ENCODE results near the gene FXYD3. TPM values are rescaled to one million over a fixed set of nuclear protein-coding genes. Genes with fewer than 3 reads are reported as not detected.

FXYD3 gene
- total and polyA plus RNA-seq, 2 of the 13 experiments (the other 11 are each of a cell fraction or from before 2014, with no cell fraction given): 4.9 TPM; not detected in 1

- no peaks in the 10 kb centered on the region for H4K20me1 ChIP-seq (ENCODE audit: insufficient read depth, low read length)
- no peaks in the 10 kb centered on the region for H3K9me3 ChIP-seq (ENCODE audit: low read length)
- H3K4me2 ChIP-seq (ENCODE audit: low read depth, low read length): no peak overlapping the region
- H3K9ac ChIP-seq (ENCODE audit: insufficient read depth, low read depth, low read length): no peak overlapping the region
- FAIRE-seq (no peak), ATAC-seq (no peak), DNase-seq (ENCODE audit: low spot score) (no peak)
- WGBS (ENCODE audit: low lambda C conversion rate): 19% methylated on average over 11 of the region's 15 CpGs
- TF ChIP-seq, protein P1, sequence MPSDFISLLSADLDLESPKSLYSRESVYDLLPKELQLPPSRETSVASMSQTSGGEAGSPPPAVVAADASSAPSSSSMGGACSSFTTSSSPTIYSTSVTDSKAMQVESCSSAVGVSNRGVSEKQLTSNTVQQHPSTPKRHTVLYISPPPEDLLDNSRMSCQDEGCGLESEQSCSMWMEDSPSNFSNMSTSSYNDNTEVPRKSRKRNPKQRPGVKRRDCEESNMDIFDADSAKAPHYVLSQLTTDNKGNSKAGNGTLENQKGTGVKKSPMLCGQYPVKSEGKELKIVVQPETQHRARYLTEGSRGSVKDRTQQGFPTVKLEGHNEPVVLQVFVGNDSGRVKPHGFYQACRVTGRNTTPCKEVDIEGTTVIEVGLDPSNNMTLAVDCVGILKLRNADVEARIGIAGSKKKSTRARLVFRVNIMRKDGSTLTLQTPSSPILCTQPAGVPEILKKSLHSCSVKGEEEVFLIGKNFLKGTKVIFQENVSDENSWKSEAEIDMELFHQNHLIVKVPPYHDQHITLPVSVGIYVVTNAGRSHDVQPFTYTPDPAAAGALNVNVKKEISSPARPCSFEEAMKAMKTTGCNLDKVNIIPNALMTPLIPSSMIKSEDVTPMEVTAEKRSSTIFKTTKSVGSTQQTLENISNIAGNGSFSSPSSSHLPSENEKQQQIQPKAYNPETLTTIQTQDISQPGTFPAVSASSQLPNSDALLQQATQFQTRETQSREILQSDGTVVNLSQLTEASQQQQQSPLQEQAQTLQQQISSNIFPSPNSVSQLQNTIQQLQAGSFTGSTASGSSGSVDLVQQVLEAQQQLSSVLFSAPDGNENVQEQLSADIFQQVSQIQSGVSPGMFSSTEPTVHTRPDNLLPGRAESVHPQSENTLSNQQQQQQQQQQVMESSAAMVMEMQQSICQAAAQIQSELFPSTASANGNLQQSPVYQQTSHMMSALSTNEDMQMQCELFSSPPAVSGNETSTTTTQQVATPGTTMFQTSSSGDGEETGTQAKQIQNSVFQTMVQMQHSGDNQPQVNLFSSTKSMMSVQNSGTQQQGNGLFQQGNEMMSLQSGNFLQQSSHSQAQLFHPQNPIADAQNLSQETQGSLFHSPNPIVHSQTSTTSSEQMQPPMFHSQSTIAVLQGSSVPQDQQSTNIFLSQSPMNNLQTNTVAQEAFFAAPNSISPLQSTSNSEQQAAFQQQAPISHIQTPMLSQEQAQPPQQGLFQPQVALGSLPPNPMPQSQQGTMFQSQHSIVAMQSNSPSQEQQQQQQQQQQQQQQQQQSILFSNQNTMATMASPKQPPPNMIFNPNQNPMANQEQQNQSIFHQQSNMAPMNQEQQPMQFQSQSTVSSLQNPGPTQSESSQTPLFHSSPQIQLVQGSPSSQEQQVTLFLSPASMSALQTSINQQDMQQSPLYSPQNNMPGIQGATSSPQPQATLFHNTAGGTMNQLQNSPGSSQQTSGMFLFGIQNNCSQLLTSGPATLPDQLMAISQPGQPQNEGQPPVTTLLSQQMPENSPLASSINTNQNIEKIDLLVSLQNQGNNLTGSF (CRISPR knock-in tag; IDR thresholded peaks at IDR 0.05): no peak
- TF ChIP-seq ZNF256 (CRISPR knock-in tag; conservative IDR thresholded peaks at IDR 0.05) (no peak), KMT2B (CRISPR knock-in tag; IDR thresholded peaks at IDR 0.05) (no peak), YY1 (IDR thresholded peaks at IDR 0.05; ENCODE audit: insufficient read depth, insufficient replicate concordance, low read depth, low read length) (no peak), ZSCAN25 (CRISPR knock-in tag; IDR thresholded peaks at IDR 0.05) (no peak), MED1 (CRISPR knock-in tag; IDR thresholded peaks at IDR 0.05) (no peak), ZNF18 (CRISPR knock-in tag; IDR thresholded peaks at IDR 0.05; ENCODE audit: insufficient replicate concordance) (no peak), ZBTB20 (CRISPR knock-in tag; IDR thresholded peaks at IDR 0.05; ENCODE audit: borderline replicate concordance, low read depth) (no peak), SNAI1 (CRISPR knock-in tag; IDR thresholded peaks at IDR 0.05; ENCODE audit: borderline replicate concordance) (no peak), PRPF4 (IDR thresholded peaks at IDR 0.05; ENCODE audit: low read depth, low read length, poor library complexity, severe bottlenecking) (no peak)
- TF ChIP-seq, protein P2, sequence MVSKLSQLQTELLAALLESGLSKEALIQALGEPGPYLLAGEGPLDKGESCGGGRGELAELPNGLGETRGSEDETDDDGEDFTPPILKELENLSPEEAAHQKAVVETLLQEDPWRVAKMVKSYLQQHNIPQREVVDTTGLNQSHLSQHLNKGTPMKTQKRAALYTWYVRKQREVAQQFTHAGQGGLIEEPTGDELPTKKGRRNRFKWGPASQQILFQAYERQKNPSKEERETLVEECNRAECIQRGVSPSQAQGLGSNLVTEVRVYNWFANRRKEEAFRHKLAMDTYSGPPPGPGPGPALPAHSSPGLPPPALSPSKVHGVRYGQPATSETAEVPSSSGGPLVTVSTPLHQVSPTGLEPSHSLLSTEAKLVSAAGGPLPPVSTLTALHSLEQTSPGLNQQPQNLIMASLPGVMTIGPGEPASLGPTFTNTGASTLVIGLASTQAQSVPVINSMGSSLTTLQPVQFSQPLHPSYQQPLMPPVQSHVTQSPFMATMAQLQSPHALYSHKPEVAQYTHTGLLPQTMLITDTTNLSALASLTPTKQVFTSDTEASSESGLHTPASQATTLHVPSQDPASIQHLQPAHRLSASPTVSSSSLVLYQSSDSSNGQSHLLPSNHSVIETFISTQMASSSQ (IDR thresholded peaks at IDR 0.05; ENCODE audit: low read depth): no peak
- TF ChIP-seq, protein P2 (CRISPR knock-in tag; IDR thresholded peaks at IDR 0.05; ENCODE audit: borderline replicate concordance): no peak
- peaks cover 2 to 46% of the 10 kb centered on the region in 2 experiments for H3K27me3 ChIP-seq (ENCODE audit: control insufficient read depth in 1 of 2, insufficient read depth in 2 of 2, low read length in 2 of 2)
- no peak overlapping the region for H3K4me3 ChIP-seq (replicated peaks in 1 of 3; ENCODE audit: insufficient read depth in 1 of 3, low read depth in 2 of 3, low read length in 3 of 3)
- no TSS peak for BruUV-seq (replicated peaks)
- CTCF ChIA-PET (ENCODE audit: low intra/inter-chr PET ratio, low total read pairs): no interaction called here
- peaks cover 17% of the 10 kb centered on the region for H3K4me1 ChIP-seq (ENCODE audit: insufficient read depth, low read length)
- in situ Hi-C loops (cut with HindIII; ENCODE audit: extremely low pct_ligation_motif_present, low pct_unique_long_range_greater_than_20kb): no loop called here
- no peak overlapping the region for H2AFZ ChIP-seq (ENCODE audit: low read length)
- POLR2A ChIA-PET: no interaction called here
- intact Hi-C loops (cut with micrococcal nuclease; ENCODE audit: unreplicated experiment): no loop called here
- no peaks in the 10 kb centered on the region for H3K36me3 ChIP-seq (replicated peaks in 1 of 2; ENCODE audit: control insufficient read depth in 1 of 2, insufficient read depth in 2 of 2, low read length in 2 of 2)
- H3K27ac ChIP-seq (ENCODE audit: extremely low read length, insufficient read depth, low read length): no peak overlapping the region
- no peaks in the 10 kb centered on the region for H3K79me2 ChIP-seq (ENCODE audit: insufficient read depth, low read length)
Measured at GRCh38 chr19:35083691-35084508, 31.7 kb upstream of the FXYD3 start.
